Measurements from ENCODE around the gene HYCC2.
"Not testable (repeated sequence)": the region's sequence is repeated elsewhere in the genome, so short reads cannot be mapped to it uniquely, and the experiment has no call there.

The HYCC2 gene

DNA sequence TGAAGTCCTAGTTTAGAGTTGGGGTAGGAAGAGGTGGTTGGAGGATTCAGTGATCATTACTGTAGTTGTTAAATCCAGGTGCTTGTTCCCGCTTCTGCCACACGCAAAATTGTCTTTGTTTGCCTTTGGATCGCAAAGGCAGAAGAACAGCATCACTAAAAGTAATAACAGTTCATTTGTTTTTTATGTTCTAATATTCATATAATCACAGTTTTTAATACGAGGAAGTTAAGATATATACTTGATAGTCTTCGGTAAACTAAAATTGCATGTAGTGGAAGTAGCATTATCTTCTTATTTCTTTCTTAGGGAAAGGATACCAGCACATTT is 695 bp upstream of the HYCC2 start:
- no peak for DNase-seq (ENCODE audit: low read depth)

DNA sequence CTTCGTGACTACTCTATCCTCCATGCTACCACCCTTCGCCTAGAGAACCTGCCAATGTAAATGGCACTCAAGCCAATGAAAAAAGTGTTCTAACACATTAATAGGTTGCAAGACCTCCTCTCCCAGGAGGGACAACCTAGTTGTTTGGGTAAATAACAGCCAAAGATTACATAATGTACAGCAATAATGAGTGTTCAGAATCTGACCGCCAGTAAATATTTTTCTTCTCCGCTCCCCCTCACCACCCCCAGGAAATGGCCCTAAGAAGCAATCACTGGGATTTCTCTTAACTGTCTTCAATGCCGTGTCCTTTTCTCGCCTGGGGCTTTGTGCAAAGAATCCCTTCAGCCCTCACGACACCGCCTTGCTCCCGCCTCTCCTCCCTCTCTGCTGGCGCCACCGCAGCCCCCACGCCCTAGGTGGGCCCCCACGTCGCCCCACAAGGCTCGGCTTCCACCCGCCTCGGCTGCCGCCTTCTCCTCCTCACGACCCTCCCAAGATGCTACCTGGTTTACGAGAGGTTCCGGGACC is 458 bp downstream of the HYCC2 start:
- DNase-seq (ENCODE audit: low read depth) = no peak

DNA sequence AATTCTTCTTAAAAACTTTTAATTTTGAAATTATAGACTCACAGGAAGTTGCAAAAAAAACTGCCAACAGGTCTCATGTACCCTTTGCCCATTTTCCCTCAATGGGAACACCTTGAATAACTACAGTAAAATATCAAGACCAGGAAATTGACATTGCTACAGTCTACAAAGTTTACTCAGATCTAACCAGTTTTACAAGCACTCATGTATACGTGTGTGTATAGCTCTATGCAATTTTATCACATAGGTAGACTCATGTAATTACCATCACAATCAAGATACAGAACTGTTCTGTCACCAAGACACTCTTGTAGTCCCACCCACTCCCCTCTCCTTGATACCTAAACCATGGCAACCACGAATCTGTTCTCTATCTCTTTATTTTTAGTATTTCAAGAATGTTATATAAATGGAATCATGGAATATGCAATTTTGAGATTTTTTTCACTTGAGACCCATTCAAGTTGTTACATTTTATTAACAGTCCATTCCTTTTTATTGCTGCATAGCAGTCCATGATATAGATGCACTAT is 6.6 kb downstream of the HYCC2 start:
- DNase-seq (ENCODE audit: low read depth) = no peak

DNA sequence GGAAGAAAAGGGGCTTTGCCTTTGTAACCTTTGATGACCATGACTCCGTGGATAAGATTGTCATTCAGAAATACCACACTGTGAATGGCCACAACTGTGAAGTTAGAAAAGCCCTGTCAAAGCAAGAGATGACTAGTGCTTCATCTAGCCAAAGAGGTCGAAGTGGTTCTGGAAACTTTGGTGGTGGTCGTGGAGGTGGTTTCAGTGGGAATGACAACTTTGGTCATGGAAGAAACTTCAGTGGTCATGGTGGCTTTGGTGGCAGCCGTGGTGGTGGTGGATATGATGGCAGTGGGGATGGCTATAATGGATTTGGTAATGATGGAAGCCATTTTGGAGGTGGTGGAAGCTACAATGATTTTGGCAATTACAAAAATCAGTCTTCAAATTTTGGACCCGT is 8.0 kb downstream of the HYCC2 start:
- not testable (repeated sequence) for DNase-seq (ENCODE audit: low read depth)

- no peak for DNase-seq (ENCODE audit: low read depth)
These were observed 11.3 kb downstream of the HYCC2 start for GRCh38 chr2:201059961-201060755.

GRCh38 chr2:201058914-201059313 is 12.6 kb downstream of the HYCC2 start:
- no peak for DNase-seq (ENCODE audit: low read depth)

DNA sequence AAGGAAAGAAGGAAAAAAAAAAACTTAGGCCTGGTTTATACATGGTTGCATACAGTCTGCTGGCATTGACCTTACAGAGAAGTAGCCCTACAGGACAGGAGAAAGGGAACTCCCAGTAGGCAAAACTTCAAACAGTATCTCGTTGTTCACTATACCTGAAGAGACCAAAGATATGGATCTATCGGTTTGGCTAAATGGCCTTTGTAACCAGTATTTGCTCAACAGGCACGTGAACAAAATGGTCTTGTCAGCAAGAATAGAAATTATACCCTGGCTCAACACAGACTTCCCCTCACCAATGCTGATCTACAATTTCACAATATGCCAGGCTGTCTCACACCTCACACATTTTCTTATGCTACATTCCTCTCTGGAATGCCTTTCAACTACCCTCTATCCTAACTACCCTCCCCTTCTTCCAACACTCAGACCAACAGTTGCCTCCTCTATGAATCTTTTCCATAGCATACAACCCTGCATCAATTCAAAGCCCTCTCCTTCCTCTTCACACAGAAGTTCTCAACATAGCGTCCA is 13.7 kb downstream of the HYCC2 start:
- no peak for DNase-seq (ENCODE audit: low read depth)

DNA sequence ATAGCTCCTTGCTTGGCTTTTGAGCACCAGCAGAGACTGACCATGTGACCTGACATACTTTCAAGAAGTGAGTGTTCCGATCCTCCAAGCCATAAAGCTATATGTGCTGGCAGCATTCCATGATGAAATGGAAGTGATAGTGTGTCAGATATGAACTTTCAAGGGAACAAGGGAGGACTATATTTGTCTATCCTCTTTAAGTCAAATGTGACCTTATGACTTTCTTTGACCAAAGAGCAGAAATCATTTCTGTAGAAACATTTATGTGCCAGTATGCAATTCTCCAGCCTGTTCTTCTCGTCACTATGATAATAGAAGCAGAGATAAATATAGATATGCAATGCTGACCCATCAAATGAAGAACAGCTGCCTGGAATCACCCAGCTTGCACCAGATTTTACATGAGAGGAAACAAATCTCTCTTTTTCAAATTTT is 14.4 kb downstream of the HYCC2 start:
- no peak for DNase-seq (ENCODE audit: low read depth)

DNA sequence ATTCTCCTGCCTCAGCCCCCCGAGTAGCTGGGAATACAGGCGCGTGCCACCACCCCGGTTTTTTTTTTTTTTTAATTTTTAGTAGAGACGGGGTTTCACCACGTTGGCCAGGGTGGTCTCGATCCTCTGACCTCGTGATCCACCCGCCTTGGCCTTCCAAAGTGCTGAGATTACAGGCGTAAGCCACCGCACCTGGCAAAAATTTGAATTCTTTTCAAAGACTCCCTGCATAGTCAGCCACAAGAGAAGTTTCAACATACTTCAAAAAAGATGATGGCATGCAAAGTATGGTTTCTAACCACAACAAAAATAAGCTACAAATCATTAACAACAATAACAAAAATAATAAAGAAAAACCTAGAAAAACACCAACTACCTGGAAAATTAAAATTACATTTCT is 22.0 kb downstream of the HYCC2 start:
- no peak for DNase-seq (ENCODE audit: low read depth)

DNA sequence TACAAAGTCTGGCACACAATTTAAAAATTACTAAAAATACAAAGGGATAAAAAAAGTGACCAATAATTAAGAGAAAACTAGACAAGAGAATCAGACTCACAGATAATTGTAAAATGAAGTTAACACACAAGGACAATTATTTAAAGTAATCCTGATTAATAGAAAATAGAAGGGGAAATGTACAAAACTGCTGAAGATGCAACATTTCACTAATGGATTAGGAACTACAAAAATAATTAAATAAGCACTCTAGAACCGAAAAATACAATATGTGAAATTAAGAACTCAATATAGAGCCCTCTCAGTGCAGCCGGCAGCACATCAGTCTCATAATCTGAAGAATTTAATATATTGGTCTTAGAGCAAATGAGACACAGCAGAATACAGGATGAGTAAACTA is 24.6 kb downstream of the HYCC2 start:
- no peak for DNase-seq (ENCODE audit: low read depth)

DNA sequence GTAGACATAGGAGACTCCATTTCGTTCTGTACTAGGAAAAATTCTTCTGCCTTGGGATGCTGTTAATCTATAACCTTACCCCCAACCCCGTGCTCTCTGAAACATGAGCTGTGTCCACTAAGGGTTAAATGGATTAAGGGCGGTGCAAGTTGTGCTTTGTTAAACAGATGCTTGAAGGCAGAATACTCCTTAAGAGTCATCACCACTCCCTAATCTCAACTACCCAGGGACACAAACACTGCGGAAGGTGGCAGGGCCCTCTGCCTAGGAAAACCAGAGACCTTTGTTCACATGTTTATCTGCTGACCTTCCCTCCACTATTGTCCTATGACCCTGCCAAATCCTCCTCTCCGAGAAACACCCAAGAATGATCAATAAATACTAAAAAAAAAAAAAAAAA is 28.4 kb downstream of the HYCC2 start:
- not testable (repeated sequence) for DNase-seq (ENCODE audit: low read depth)

- DNase-seq (ENCODE audit: low read depth) = not testable (repeated sequence)
These were observed 29.0 kb downstream of the HYCC2 start for GRCh38 chr2:201042451-201042850.

GRCh38 chr2:201040867-201041628 is 30.4 kb downstream of the HYCC2 start:
- DNase-seq (ENCODE audit: low read depth) = no peak

DNA sequence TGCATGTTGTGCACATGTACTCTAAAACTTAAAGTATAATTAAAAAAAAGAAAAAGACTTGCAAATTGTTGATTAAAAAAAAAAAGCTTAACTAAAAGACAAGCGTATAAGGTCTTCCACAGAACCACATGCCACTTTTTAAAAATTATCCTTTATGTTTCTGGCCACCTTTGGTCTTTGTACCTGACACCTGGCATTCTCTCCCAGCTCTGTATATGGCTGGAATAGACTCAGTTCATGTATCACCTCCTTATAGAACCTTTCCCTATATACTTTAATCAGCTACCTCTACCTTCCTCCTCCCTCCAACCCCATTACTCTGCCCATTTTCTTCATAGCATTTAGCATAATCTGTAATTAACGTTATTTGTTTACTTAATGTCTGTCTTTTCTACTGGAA is 32.6 kb downstream of the HYCC2 start:
- no peak for DNase-seq (ENCODE audit: low read depth)

DNA sequence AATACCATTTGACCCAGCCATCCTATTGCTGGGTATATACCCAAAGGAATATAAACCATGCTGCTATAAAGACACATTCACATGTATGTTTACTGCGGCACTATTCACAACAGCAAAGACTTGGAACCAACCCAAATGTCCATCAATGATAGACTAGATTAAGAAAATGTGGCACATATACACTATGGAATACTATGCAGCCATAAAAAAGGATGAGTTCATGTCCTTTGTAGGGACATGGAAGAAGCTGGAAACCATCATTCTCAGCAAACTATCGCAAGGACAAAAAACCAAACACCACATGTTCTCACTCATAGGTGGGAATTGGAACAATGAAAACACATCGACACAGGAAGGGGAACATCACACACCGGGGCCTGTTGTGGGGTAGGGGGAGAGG is 33.1 kb downstream of the HYCC2 start:
- DNase-seq (ENCODE audit: low read depth) = not testable (repeated sequence)

GRCh38 chr2:201034355-201034754 is 37.1 kb downstream of the HYCC2 start:
- not testable (repeated sequence) for DNase-seq (ENCODE audit: low read depth)

GRCh38 chr2:201024518-201024917 is 47.0 kb downstream of the HYCC2 start:
- DNase-seq (ENCODE audit: low read depth) = no peak

DNA sequence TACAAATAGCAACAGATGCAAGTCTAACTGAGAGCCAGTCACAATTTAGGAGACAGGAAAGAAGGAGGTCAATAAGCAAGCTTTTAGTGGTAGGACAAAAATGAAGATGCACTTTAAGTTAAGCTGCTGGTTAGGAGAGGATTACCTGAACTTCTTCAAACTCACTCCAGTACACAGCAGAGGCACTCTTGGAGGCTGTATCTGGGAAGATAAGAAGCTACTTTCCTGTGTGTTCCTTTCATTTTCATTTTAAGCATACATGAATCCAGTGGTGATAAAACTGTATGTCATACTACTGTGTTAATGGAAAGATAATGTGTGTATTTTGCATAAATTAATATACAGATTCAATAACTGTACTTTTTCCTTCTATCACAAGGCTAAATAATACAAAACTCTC is 49.6 kb downstream of the HYCC2 start:
- no peak for DNase-seq (ENCODE audit: low read depth)

Data from stimulated activated CD8-positive, alpha-beta memory T cell treated with anti-CD3 and anti-CD28 coated beads, Interleukin-7, amount 100 ng/mL, for 24 hours (primary cell).